Urinary bladder (tissue), 4 donors: Measurements from ENCODE around the gene HSPH1. TPM values are rescaled to one million over a fixed set of nuclear protein-coding genes. Genes with fewer than 3 reads are reported as not detected.
A peak's percentile ranks its signal among the peaks of the same experiment; 100 is the strongest.

Experiments used
- DNase-seq: peaks from one replicate; pipeline ENCODE4 v3.0.0-alpha.2; 2015; ENCODE audit errors: extremely low spot score
- H3K27ac ChIP-seq: one replicate; pipeline ENCODE4 v1.5.1; 2013; ENCODE audit warnings: low read depth, mild to moderate bottlenecking, moderate library complexity
- H3K36me3 ChIP-seq: one replicate; pipeline ENCODE4 v1.6.1; 2013; ENCODE audit warnings: mild to moderate bottlenecking, moderate library complexity; ENCODE audit not compliant: insufficient read depth
- H3K4me1 ChIP-seq: one replicate; pipeline ENCODE4 v1.6.1; 2013; ENCODE audit warnings: mild to moderate bottlenecking, moderate library complexity; ENCODE audit not compliant: insufficient read depth
- H3K4me3 ChIP-seq: one replicate; pipeline ENCODE4 v1.5.1; 2013; ENCODE audit warnings: low read depth, low read length
- WGBS: extraction: QIAGEN DNeasy Blood & Tissue Kit; methylation state at CpG from one replicate; pipeline ENCODE4 v1.1.7; 2013; 5-methylcytosine and 5-hydroxymethylcytosine counted together
- polyA plus RNA-seq: library from polyadenylated mRNA; stranded (reverse); fragments of 200-250 nt; gene quantifications from one replicate; pipeline ENCODE4 v1.2.3, GENCODE V29; 2013
- total RNA-seq: library from RNA; depleted of rRNA; stranded (reverse); fragments of >200 nt; gene quantifications from one replicate; pipeline ENCODE4 v1.2.3, GENCODE V29; 2014
- donor health status: healthy with polysubstance abuse.
- donor health status: healthy.

The HSPH1 gene
- total and polyA plus RNA-seq, 2 donors, result 26.0 to 50.8 TPM

DNA sequence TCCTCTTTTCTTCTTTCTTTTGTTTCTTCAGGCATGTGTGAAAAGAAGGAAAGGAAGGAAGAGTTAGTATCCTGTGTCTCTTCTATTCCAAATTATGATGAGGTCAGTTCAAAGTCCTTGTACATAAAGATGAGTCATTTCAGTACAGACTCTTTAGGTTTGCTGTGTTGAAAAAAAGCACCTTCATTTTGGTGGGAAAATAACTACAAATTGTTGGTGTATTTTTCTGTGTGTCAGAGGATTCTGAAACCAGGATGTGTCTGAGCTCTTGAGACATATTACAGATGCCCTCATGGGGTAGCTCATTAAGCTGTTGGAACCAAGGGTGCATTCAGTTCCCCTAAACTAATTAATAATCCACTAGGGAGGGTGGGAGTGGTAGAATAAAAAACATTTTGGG is 5.8 kb upstream of the HSPH1 start:
- peaks cover 1% of the 10 kb centered on the region for H3K36me3 ChIP-seq

DNA sequence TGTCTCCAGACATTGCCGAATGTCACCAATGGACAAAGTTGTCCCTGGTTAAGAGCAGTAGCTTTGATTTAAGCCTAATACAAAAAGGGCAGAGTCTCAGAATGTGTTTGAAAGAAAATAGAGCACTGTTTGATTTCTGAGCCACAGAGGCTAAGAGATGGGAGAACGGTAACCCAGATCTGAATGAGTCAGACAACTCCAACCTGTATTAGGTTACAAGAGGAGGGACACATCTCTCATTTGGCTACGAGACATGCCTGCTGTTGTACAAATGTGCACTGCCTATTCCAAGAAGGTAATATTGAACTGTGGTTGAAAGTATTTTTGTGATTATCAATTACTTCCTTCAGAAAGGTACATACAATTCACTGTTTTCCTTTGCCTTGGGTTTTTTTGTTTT is 4.9 kb upstream of the HSPH1 start:
- H3K4me3 ChIP-seq, result no peak overlapping the region
- no peaks in the 10 kb centered on the region for H3K4me1 ChIP-seq
- 86% methylated on average over 3 of the region's 3 CpGs for WGBS
- H3K27ac ChIP-seq, result no peak overlapping the region
- H3K36me3 ChIP-seq, result peaks cover 1% of the 10 kb centered on the region
- no peak for DNase-seq

More for the DNA sequence above, 5.8 kb upstream of the HSPH1 start:
- Histone ChIP-seq H3K4me1 (no peaks in the 10 kb centered on the region), H3K27ac (no peak overlapping the region), H3K4me3 (no peak overlapping the region)
- no peak for DNase-seq

DNA sequence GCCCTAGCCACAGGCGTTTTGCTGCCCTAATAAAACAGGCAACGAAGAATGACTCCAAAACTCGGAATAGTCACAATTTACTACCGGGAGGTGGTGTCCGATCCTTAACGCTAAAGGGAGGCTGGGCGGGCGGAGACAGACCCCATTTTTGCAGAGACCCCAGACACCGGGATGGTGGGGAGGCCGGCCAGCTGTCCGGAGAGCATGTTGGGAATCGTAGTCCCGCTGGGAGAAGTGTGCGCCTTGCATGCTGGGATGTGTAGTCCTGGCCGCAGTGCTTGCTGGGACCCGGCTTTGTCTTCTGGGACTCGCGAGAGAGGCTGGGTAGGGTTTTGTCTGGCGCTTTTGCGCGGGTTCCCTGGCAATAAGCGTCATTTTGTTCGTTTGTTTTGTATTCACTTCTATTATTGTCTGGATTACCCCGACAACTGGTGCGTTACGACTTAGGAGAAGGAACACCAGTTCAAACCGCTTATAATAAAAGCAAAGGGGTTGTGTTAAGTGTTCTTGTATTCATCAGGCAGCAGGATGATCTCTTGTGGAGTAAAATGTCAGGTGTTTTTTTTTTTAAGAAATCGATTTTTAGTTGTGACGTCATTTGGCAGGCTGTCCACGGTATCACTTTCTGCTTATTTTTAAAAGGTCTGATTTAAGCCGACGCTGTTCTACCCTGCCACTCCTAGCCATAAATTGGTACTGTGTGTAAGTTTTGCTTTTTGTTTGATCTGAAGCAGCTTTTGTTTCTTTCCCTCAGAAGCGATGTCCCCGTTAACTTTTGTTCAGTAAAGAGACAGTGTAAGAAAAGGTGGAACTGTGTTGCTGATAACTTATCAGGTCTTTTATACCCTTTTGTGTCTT is 676 bp upstream of the HSPH1 start:
- no peaks in the 10 kb centered on the region for H3K36me3 ChIP-seq
- DNase-seq, result peak; percentile 98
- peak overlapping the region; percentile 83 for H3K4me3 ChIP-seq
- no peaks in the 10 kb centered on the region for H3K4me1 ChIP-seq
- peak overlapping the region; percentile 18 for H3K27ac ChIP-seq
- under 1% methylated on average over 34 of the region's 34 CpGs for WGBS

DNA sequence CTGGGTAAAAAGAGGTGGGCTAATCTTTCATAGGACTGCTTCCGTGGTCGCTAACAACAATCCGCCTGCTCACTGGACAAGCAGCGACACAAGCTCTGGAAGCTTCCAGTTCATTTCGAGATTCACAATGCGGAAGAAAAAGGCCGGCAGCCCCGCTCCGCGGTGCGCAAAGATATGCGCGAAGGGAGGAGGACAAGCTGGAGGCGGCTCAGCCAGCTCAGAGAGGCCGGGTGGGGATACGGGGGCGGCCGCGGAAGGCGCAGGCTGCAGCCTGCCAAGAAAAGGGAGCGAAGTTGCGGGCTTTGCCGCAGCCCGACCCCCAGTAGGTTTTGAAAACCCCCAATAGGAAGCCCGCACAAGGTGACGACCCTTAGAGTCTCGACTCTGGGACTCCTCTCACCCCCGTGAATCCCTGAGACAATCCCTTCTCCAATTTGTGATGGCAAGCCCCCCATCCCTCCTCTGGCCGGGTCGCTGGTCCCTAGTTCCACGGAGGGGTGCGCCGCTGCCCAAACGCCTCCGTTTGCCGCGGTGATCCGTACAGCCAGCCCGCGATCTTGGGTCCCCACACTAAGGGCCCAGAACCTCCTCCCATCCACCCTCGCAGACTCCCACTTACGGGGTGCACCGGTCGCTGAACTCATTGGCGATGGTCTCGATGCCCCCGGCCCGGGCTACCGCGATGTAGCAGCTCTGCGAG is 697 bp downstream of the HSPH1 start:
- under 1% methylated on average over 51 of the region's 51 CpGs for WGBS
- Histone ChIP-seq H3K4me1 (no peaks in the 10 kb centered on the region), H3K4me3 (peak overlapping the region; percentile 83), H3K36me3 (no peaks in the 10 kb centered on the region), H3K27ac (peak overlapping the region; percentile 26)
- DNase-seq, result peak; percentile 47

DNA sequence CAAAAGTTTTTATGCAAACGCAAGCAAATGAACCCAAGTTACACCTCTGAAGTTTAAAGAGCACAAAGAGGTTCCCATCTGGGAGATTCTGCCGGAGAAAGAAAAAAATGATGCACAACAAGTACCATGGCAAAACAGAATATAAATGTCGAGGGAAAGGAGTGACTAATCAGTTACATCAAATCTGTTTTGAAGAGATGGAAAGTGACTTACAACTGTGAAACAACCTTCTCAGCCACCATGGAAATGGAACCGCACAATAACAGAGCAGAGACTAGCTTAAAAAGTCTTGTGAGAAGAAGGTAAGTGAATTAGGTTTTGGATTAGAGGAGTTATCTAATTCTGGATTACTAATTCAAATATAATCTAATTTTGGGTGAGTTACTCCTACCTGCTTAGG is 2.4 kb downstream of the HSPH1 start:
- DNase-seq, result no peak
- Histone ChIP-seq H3K4me1 (no peaks in the 10 kb centered on the region), H3K27ac (no peak overlapping the region), H3K36me3 (peaks cover under 1% of the 10 kb centered on the region), H3K4me3 (no peak overlapping the region)
- 85% methylated on average over 4 of the region's 4 CpGs for WGBS

DNA sequence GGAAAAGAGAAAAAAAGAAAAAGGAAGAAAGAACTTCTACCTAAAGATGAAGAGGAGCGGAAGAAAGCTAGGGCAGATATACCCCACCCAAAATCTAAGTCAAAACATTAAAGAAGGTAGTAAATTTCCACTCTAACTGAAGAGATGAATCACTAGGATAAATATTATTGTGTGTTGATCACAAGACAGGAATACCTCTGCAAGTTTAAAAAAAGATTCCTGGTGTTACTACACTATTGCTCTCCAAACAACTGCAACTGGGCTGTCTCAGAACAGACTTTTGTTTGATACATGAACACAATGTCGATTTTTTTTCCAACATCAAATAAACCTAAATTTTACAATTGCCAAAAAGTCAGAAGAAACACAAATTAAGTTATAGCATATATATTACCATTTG is 6.8 kb downstream of the HSPH1 start:
- WGBS, result 95% methylated on average over 2 of the region's 2 CpGs
- H3K27ac ChIP-seq, result no peak overlapping the region
- no peak overlapping the region for H3K4me3 ChIP-seq
- no peak for DNase-seq
- no peaks in the 10 kb centered on the region for H3K4me1 ChIP-seq
- H3K36me3 ChIP-seq, result peaks cover 6% of the 10 kb centered on the region

DNA sequence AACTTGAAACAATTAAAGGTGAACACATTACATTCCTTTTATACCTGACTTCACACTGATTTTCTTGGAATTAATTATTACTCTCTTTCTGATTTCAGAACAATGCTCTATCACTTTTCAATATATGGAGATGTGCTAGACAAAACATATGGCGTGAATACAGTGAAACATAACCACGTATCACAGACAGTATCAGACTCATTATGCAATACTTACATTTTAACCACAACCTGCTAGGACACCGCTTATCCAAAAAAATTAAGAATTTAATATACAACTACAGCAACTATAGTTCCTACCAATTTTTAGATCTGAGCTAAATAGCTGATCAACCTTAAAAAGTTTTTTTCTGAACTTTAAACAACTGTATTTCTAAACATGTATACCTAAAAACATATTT is 9.9 kb downstream of the HSPH1 start:
- Histone ChIP-seq H3K4me1 (no peaks in the 10 kb centered on the region), H3K27ac (no peak overlapping the region), H3K4me3 (no peak overlapping the region), H3K36me3 (peaks cover 10% of the 10 kb centered on the region)
- DNase-seq, result no peak
- WGBS, result 93% methylated on average over 3 of the region's 3 CpGs

DNA sequence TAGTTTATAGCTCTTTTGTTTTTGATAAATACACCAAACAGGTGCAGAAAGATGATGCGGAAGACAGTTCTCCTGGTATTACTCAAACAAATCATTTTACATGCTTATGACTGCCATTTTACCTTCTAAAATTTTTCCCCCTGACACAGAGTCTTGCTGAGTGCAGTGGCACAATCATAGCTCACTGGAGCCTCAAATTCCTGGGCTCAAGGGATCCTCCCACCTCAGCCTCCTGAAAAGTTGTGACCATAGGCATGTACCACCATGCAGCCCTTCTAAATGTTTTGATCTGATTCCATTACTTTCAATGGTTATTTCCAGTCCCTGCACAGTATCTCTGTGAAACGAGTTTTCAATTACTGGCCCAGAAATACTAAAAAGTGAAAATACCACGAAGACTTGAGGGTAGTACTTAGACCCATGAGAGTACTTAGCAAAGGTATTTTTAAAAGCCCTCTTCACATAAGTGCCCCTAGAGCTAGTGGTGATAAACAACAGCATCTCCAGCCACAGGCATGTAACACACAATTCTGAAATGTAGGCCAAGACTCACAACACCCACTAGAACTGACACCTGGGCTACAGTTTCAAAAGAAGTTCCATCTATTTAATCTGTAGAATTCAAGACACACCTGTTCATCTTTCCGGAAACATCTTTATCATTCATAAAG is 11.3 kb downstream of the HSPH1 start:
- Histone ChIP-seq H3K4me1 (no peaks in the 10 kb centered on the region), H3K27ac (no peak overlapping the region), H3K4me3 (no peak overlapping the region), H3K36me3 (peaks cover 10% of the 10 kb centered on the region)
- no peak for DNase-seq
- WGBS, result 95% methylated on average over 4 of the region's 4 CpGs

DNA sequence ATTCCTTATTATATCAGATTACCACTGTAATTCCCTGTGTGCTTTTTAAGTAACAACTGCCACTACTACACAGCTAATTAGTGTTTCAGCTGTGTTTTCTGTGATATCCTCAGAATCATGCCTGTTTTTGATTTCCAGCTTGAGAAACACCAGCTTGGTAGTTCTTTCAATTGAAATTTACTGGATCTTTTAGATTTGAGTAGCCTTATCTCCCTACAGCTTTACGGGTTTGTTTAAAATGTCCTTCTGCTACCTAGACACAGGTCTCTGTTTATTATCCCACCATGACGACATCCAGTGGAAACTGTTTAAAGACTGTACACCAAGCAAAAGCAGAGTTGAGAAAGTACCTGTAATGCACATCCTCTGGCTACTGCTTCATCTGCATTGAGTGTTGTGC is 12.1 kb downstream of the HSPH1 start:
- no peak overlapping the region for H3K27ac ChIP-seq
- peaks cover 10% of the 10 kb centered on the region for H3K36me3 ChIP-seq
- WGBS, result 56% methylated on average over 2 of the region's 2 CpGs
- no peak overlapping the region for H3K4me3 ChIP-seq
- no peaks in the 10 kb centered on the region for H3K4me1 ChIP-seq
- DNase-seq, result no peak

DNA sequence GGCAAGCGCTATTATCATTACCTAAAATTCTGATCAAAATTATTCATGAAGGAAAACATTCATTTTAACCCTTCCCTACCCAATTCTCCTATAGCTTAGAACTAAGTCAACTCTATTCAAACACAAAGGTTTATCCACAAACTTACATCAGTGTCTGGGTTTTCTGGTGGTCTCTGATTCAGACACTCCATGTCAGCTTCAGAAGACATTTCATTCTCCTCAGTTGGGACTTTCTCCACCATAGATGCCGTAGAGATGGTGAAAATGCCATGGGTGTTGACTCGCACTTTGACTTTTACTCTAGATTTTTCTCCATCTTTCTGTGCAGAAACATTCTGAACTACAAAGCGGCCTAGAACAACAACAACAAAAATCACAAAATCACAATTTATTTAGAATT is 16.3 kb downstream of the HSPH1 start:
- no peaks in the 10 kb centered on the region for H3K4me1 ChIP-seq
- peaks cover 7% of the 10 kb centered on the region for H3K36me3 ChIP-seq
- DNase-seq, result no peak
- H3K27ac ChIP-seq, result no peak overlapping the region
- WGBS, result 97% methylated on average over 4 of the region's 4 CpGs
- no peak overlapping the region for H3K4me3 ChIP-seq

DNA sequence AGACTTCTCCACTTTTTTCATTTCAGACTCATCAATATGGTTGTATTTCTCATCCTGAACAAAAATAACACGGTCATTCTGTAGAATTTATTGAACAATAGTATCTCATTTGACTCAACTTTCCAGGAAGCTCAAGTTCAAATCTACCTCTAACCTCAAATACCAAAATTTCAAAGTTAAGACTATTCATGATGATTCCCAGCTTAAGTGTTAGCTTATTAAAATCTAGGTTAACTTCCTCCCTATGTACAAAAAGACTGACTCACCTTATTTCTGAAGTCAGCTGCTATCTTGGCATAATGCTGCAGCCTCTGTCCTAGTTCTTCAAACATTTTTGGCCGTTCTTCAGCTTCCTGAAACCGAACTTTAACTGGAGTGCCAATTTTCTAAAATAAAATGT is 23.2 kb downstream of the HSPH1 start:
- H3K36me3 ChIP-seq, result peaks cover 15% of the 10 kb centered on the region
- no peak for DNase-seq
- WGBS, result 90% methylated on average over 3 of the region's 3 CpGs
- H3K4me1 ChIP-seq, result no peaks in the 10 kb centered on the region
- H3K4me3 ChIP-seq, result no peak overlapping the region
- H3K27ac ChIP-seq, result no peak overlapping the region

DNA sequence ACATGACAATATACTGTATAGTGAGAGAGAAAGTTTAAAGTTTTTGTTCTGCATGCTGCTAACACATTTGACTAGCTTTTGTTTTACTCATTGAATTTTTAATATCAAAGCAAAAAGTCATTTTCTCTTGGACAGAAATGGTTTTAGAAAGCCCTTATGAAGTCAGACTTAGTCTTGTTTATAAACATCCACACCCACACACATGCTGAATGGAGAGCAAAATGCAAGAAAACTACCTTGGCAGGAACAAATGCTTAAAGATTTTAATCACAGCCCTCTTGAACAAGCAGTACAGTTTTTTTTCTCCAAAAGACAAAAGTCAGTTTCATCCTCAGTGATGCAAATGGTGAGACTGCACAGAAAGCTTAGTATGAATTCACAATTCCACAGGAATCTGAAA is 25.0 kb downstream of the HSPH1 start:
- Histone ChIP-seq H3K4me1 (no peaks in the 10 kb centered on the region), H3K36me3 (peaks cover 12% of the 10 kb centered on the region), H3K27ac (no peak overlapping the region), H3K4me3 (no peak overlapping the region)
- no peak for DNase-seq

DNA sequence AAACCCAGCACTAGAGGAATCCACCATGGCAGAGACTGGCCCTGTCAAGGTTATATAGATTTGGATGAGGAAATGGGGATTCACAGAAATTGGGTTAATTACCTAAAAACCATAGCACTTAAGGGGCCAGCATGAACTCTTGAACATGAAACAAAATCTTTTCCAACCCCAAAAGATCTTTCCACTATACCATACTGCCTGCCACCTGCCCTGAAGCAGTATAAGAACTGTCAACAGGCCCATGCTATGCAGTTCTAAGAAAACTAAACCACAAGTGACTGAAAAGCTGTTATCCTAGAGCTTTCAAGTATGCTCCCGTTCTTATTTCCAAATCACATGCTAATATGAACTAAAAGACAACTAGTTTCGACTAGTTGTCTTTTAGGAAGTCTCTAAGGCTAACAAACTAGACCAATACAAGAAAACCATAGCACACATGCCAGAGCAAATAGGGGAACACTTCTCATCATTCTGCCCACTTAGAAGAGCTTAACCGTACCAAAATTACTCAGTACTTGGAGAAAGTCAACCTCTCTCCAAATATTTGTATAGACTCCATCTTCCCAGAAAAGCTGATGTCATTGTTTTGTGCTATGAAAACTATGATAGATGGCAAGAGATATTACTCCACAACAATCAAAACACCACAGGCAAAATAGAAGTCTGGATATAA is 27.5 kb downstream of the HSPH1 start:
- 88% methylated on average over 3 of the region's 3 CpGs for WGBS
- Histone ChIP-seq H3K27ac (no peak overlapping the region), H3K36me3 (peaks cover 12% of the 10 kb centered on the region), H3K4me3 (no peak overlapping the region), H3K4me1 (no peaks in the 10 kb centered on the region)
- DNase-seq, result no peak
